ENCODE results near the gene ZWINT. TPM values are rescaled to one million over a fixed set of nuclear protein-coding genes. Genes with fewer than 3 reads are reported as not detected.

The ZWINT gene
- total RNA-seq, 1 donor from 2014 or later, result 1.0 TPM

DNA sequence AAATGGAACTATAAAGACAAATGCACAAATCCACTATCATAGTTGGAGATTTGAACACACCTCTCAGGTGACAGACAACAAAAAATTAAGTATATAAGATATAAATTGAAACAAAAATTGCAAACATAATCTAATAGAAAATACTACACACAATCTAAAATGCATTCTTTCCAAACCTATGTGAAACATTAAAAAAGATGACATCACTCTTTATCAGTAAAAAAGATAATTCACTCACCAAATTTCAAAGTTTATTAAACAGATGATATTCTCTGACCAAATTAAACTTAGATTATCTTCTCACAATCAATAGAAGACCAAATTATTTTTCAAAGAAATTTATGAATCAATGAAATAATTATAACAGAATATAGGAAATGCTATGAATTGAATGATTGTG lies 4.0 kb downstream of the ZWINT start:
- intact Hi-C loops (cut with micrococcal nuclease), result no loop called here
- H3K36me3 ChIP-seq, result no peaks in the 10 kb centered on the region
- no peaks in the 10 kb centered on the region for H3K9me3 ChIP-seq (replicated peaks)
- no peak overlapping the region for H3K4me3 ChIP-seq
- no peak for TF ChIP-seq CTCF (IDR thresholded peaks at IDR 0.05; ENCODE audit: borderline replicate concordance)
- no peaks in the 10 kb centered on the region for H3K27me3 ChIP-seq (ENCODE audit: low read depth)
- H3K27ac ChIP-seq (replicated peaks), result no peak overlapping the region
- no peak for DNase-seq
- peaks cover 15% of the 10 kb centered on the region for H3K4me1 ChIP-seq

GRCh38 chr10:56351909-56352630 lies 9.0 kb downstream of the ZWINT start:
- intact Hi-C loops (cut with micrococcal nuclease), result no loop called here
- no peaks in the 10 kb centered on the region for H3K36me3 ChIP-seq
- no peaks in the 10 kb centered on the region for H3K4me1 ChIP-seq
- no peak for DNase-seq
- no peak for TF ChIP-seq CTCF (IDR thresholded peaks at IDR 0.05; ENCODE audit: borderline replicate concordance)
- no peaks in the 10 kb centered on the region for H3K27me3 ChIP-seq (ENCODE audit: low read depth)
- H3K9me3 ChIP-seq (replicated peaks), result no peaks in the 10 kb centered on the region
- H3K27ac ChIP-seq (replicated peaks), result no peak overlapping the region
- no peak overlapping the region for H3K4me3 ChIP-seq

GRCh38 chr10:56349611-56350010 lies 11.4 kb downstream of the ZWINT start:
- H3K4me1 ChIP-seq, result no peaks in the 10 kb centered on the region
- intact Hi-C loops (cut with micrococcal nuclease), result no loop called here
- H3K4me3 ChIP-seq, result no peak overlapping the region
- H3K27me3 ChIP-seq (ENCODE audit: low read depth), result no peaks in the 10 kb centered on the region
- TF ChIP-seq CTCF (IDR thresholded peaks at IDR 0.05; ENCODE audit: borderline replicate concordance), result no peak
- no peak overlapping the region for H3K27ac ChIP-seq (replicated peaks)
- H3K9me3 ChIP-seq (replicated peaks), result no peaks in the 10 kb centered on the region
- H3K36me3 ChIP-seq, result no peaks in the 10 kb centered on the region
- DNase-seq, result no peak

- H3K27me3 ChIP-seq (ENCODE audit: low read depth), result no peaks in the 10 kb centered on the region
- no peak overlapping the region for H3K4me3 ChIP-seq
- H3K4me1 ChIP-seq, result no peaks in the 10 kb centered on the region
- H3K36me3 ChIP-seq, result no peaks in the 10 kb centered on the region
- no peak overlapping the region for H3K27ac ChIP-seq (replicated peaks)
- intact Hi-C loops (cut with micrococcal nuclease), result no loop called here
- no peak for DNase-seq
- TF ChIP-seq CTCF (IDR thresholded peaks at IDR 0.05; ENCODE audit: borderline replicate concordance), result no peak
- no peaks in the 10 kb centered on the region for H3K9me3 ChIP-seq (replicated peaks)
These were observed 13.0 kb downstream of the ZWINT start for GRCh38 chr10:56348101-56348500.

DNA sequence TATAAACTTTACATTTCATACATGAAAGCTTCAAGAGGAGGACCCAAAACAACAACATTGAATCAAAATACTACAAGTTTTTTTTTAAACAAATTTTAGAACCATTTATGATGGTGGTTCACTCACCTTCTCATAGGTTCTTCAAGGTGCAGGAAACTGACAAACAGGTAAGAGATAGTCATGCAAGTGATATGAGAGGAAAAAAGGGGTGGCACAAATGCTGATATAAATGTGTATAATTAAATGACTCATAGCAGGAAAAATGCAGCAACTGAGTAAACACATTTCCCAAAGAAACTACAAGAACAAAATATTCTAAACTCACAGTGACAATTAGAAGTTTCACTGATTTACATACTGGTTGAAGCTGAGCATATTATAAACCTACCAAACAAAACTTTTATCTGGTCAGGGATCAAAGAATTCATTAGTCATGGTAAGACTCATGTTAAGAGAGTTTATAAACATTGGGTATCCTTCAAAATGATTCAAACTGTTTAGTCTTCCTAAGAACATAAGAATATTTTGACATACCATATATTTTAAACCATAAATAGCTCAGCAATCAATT lies 14.1 kb downstream of the ZWINT start:
- no peaks in the 10 kb centered on the region for H3K27me3 ChIP-seq (ENCODE audit: low read depth)
- no peaks in the 10 kb centered on the region for H3K36me3 ChIP-seq
- H3K27ac ChIP-seq (replicated peaks), result no peak overlapping the region
- no peaks in the 10 kb centered on the region for H3K4me1 ChIP-seq
- no peak for TF ChIP-seq CTCF (IDR thresholded peaks at IDR 0.05; ENCODE audit: borderline replicate concordance)
- H3K4me3 ChIP-seq, result no peak overlapping the region
- DNase-seq, result no peak
- intact Hi-C loops (cut with micrococcal nuclease), result no loop called here
- no peaks in the 10 kb centered on the region for H3K9me3 ChIP-seq (replicated peaks)

All from left ventricle myocardium inferior (tissue), 1 donor.